NCI-H1436 (cell line): ENCODE measurements around the gene ADGRB3.
"Not testable (repeated sequence)": the region's sequence is repeated elsewhere in the genome, so short reads cannot be mapped to it uniquely, and the experiment has no call there.

Source experiments
- DNase-seq: peaks from one replicate; lab custom pipeline; 2025; lab: John Stamatoyannopoulos, UW

Gene ADGRB3

GRCh38 chr6:69433116-69433515 lies 798.0 kb downstream of the ADGRB3 start:
- not testable (repeated sequence) for DNase-seq

- DNase-seq = no peak
These were observed 803.0 kb downstream of the ADGRB3 start for GRCh38 chr6:69438113-69438512.
